ENCODE data around the gene RASGRP3. TPM values are rescaled to one million over a fixed set of nuclear protein-coding genes. Genes with fewer than 3 reads are reported as not detected.

Gene RASGRP3
- polyA plus RNA-seq, 1 of the 3 experiments (the other 2 are of a cell fraction): 72.5 TPM

- 30% methylated on average over 3 of the region's 3 CpGs for WGBS (ENCODE audit: low lambda C conversion rate)
- ChIA-PET POLR2A (no interaction called here), CTCF (no interaction called here)
- H3K9me2 ChIP-seq: no peaks in the 10 kb centered on the region
- peaks cover 2 to 17% of the 10 kb centered on the region in 2 experiments; a peak in 3 of 4 replicates for H3K4me1 ChIP-seq (ENCODE audit: control insufficient read depth in 1 of 2, insufficient read depth in 2 of 2, low read depth in 1 of 2, low read length in 1 of 2)
- no peak overlapping the region for H3K9ac ChIP-seq
- H2AFZ ChIP-seq (ENCODE audit: low read depth): peak overlapping the region; percentile 20; the same call in 1 of the 2 replicates
- H3K4me2 ChIP-seq: no peak overlapping the region
- no peak for DNase-seq
- no peaks in the 10 kb centered on the region for H3K27me3 ChIP-seq (ENCODE audit: insufficient read depth)
- H3K4me3 ChIP-seq (ENCODE audit: low read depth in 2 of 2, low read length in 1 of 2): no peak overlapping the region
- H4K20me1 ChIP-seq (ENCODE audit: insufficient read depth): no peaks in the 10 kb centered on the region
- TF ChIP-seq TEAD4 (IDR thresholded peaks at IDR 0.05; ENCODE audit: borderline replicate concordance, insufficient read depth) (no peak), RXRA (IDR thresholded peaks at IDR 0.05; ENCODE audit: borderline replicate concordance, low read depth) (no peak), MAX (IDR thresholded peaks at IDR 0.05; ENCODE audit: low read depth) (no peak), YY1 (IDR thresholded peaks at IDR 0.05; ENCODE audit: low read depth) (no peak), RFX5 (IDR thresholded peaks at IDR 0.05; ENCODE audit: low read length) (no peak), USF2 (IDR thresholded peaks at IDR 0.05; ENCODE audit: borderline replicate concordance, low read depth, low read length) (no peak), RCOR1 (IDR thresholded peaks at IDR 0.05; ENCODE audit: low read length) (no peak), NFIC (IDR thresholded peaks at IDR 0.05; ENCODE audit: borderline replicate concordance) (no peak), ELF1 (IDR thresholded peaks at IDR 0.05) (no peak), CHD2 (IDR thresholded peaks at IDR 0.05; ENCODE audit: low read length, partially characterized antibody) (no peak), EP300 (IDR thresholded peaks at IDR 0.05; ENCODE audit: borderline replicate concordance in 1 of 2, low read depth in 1 of 2, low read length in 1 of 2) (no peak), TAF1 (IDR thresholded peaks at IDR 0.05; ENCODE audit: borderline replicate concordance, low read depth, low read length) (no peak), GABPA (IDR thresholded peaks at IDR 0.05; ENCODE audit: low read depth) (no peak)
- peaks cover 4 to 9% of the 10 kb centered on the region in 2 experiments for H3K36me3 ChIP-seq (replicated peaks in 1 of 2; ENCODE audit: control insufficient read depth in 1 of 2, insufficient read depth in 2 of 2, low read length in 1 of 2)
- H3K79me2 ChIP-seq (ENCODE audit: insufficient read depth): no peaks in the 10 kb centered on the region
- peaks cover 36% of the 10 kb centered on the region for H3F3A ChIP-seq (replicated peaks; ENCODE audit: insufficient read depth)
- no peaks in the 10 kb centered on the region for H3K9me3 ChIP-seq
- no peak overlapping the region for H3K27ac ChIP-seq (ENCODE audit: low read depth in 2 of 2, low read length in 1 of 2)
Observed at GRCh38 chr2:33531549-33532059, 55.2 kb downstream of the RASGRP3 start.

DNA sequence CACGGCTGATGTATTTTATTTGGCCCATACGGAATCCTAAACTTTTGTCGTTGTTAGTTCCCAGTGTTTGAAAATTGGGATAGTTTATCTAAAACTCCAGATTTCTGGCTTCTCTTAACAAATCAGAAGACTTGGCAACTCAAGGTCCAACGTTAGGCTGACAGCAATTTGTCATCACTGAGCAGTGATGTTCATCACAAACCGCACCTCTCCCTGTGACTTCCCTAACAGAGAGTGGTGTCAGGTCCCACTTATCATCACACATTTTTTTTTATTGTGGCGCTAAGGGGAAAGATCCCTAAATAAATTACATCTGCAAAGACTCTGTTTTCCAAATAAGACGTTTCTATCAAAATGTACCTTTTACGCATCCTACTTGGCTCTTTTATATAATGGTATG lies 55.7 kb downstream of the RASGRP3 start:
- no peaks in the 10 kb centered on the region for H3K79me2 ChIP-seq (ENCODE audit: insufficient read depth)
- TF ChIP-seq IRF3 (IDR thresholded peaks at IDR 0.05; ENCODE audit: low read depth, low read length): no peak
- no peak for TF ChIP-seq FOXM1 (IDR thresholded peaks at IDR 0.05; ENCODE audit: low read depth)
- no peak for TF ChIP-seq RXRA (IDR thresholded peaks at IDR 0.05; ENCODE audit: borderline replicate concordance, low read depth)
- TF ChIP-seq USF2 (IDR thresholded peaks at IDR 0.05; ENCODE audit: borderline replicate concordance, low read depth, low read length): no peak
- TF ChIP-seq, protein P1, sequence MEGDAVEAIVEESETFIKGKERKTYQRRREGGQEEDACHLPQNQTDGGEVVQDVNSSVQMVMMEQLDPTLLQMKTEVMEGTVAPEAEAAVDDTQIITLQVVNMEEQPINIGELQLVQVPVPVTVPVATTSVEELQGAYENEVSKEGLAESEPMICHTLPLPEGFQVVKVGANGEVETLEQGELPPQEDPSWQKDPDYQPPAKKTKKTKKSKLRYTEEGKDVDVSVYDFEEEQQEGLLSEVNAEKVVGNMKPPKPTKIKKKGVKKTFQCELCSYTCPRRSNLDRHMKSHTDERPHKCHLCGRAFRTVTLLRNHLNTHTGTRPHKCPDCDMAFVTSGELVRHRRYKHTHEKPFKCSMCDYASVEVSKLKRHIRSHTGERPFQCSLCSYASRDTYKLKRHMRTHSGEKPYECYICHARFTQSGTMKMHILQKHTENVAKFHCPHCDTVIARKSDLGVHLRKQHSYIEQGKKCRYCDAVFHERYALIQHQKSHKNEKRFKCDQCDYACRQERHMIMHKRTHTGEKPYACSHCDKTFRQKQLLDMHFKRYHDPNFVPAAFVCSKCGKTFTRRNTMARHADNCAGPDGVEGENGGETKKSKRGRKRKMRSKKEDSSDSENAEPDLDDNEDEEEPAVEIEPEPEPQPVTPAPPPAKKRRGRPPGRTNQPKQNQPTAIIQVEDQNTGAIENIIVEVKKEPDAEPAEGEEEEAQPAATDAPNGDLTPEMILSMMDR (IDR thresholded peaks at IDR 0.05): no peak
- TF ChIP-seq EP300 (IDR thresholded peaks at IDR 0.05; ENCODE audit: borderline replicate concordance in 1 of 2, low read depth in 1 of 2, low read length in 1 of 2): no peak
- peak overlapping the region; percentile 20; the same call in 1 of the 2 replicates for H2AFZ ChIP-seq (ENCODE audit: low read depth)
- no peaks in the 10 kb centered on the region for H3K27me3 ChIP-seq (ENCODE audit: insufficient read depth)
- no peak overlapping the region for H3K9ac ChIP-seq
- no peaks in the 10 kb centered on the region for H3K9me2 ChIP-seq
- CTCF ChIA-PET: no interaction called here
- peaks cover 4 to 9% of the 10 kb centered on the region in 2 experiments for H3K36me3 ChIP-seq (replicated peaks in 1 of 2; ENCODE audit: control insufficient read depth in 1 of 2, insufficient read depth in 2 of 2, low read length in 1 of 2)
- WGBS (ENCODE audit: low lambda C conversion rate): 48% methylated on average over 8 of the region's 8 CpGs
- H4K20me1 ChIP-seq (ENCODE audit: insufficient read depth): no peaks in the 10 kb centered on the region
- no peak for DNase-seq
- H3K27ac ChIP-seq (ENCODE audit: low read depth in 2 of 2, low read length in 1 of 2): no peak overlapping the region
- no peak overlapping the region for H3K4me2 ChIP-seq
- POLR2A ChIA-PET: no interaction called here
- no peaks in the 10 kb centered on the region for H3K9me3 ChIP-seq
- H3F3A ChIP-seq (replicated peaks; ENCODE audit: insufficient read depth): peaks cover 36% of the 10 kb centered on the region
- H3K4me3 ChIP-seq (ENCODE audit: low read depth in 2 of 2, low read length in 1 of 2): no peak overlapping the region
- peaks cover 2 to 17% of the 10 kb centered on the region in 2 experiments; a peak in 3 of 4 replicates for H3K4me1 ChIP-seq (ENCODE audit: control insufficient read depth in 1 of 2, insufficient read depth in 2 of 2, low read depth in 1 of 2, low read length in 1 of 2)

Data from SK-N-SH (cell line).